Liver (tissue), 9 donors: ENCODE data around the gene B9D2. TPM values are rescaled to one million over a fixed set of nuclear protein-coding genes. Genes with fewer than 3 reads are reported as not detected.

ENCODE experiments used
- DNase-seq: peaks from one replicate; pipeline ENCODE4 v3.0.0-alpha.2; 2017; ENCODE audit warnings: low spot score
- H3K27ac ChIP-seq, 2 donors: one replicate each; pipeline ENCODE4 v1.7.0; 2013; ENCODE audit warnings: inconsistent platforms in 2 of 2, low read length in 2 of 2, control low read depth in 1 of 2, low read depth in 1 of 2, mild to moderate bottlenecking in 1 of 2
- H3K27me3 ChIP-seq, 4 donors: one replicate each; pipeline versions ENCODE4 v1.6.1 to v1.7.0; 2013; ENCODE audit warnings: low read length in 3 of 4, inconsistent platforms in 1 of 4, mild to moderate bottlenecking in 1 of 4, moderate library complexity in 1 of 4; ENCODE audit not compliant: control insufficient read depth in 4 of 4, insufficient read depth in 4 of 4
- H3K36me3 ChIP-seq, 4 donors: one replicate each; pipeline versions ENCODE4 v1.6.1 to v1.7.0; 2013; ENCODE audit warnings: low read length in 3 of 4, mild to moderate bottlenecking in 3 of 4, low read depth in 1 of 4, moderate library complexity in 1 of 4; ENCODE audit not compliant: control insufficient read depth in 4 of 4, insufficient read depth in 3 of 4
- H3K4me1 ChIP-seq, 4 donors: one replicate each; pipeline versions ENCODE4 v1.6.1 to v1.7.0; 2013; ENCODE audit warnings: low read length in 3 of 4, mild to moderate bottlenecking in 3 of 4, moderate library complexity in 1 of 4; ENCODE audit not compliant: control insufficient read depth in 4 of 4, insufficient read depth in 4 of 4
- H3K4me3 ChIP-seq, 3 donors: one replicate each; pipeline versions ENCODE4 v1.6.1 to v1.7.0; 2013; ENCODE audit warnings: low read length in 3 of 3, control low read depth in 1 of 3, low read depth in 1 of 3, mild to moderate bottlenecking in 1 of 3
- H3K9ac ChIP-seq, 2 donors: one replicate each; pipeline ENCODE4 v1.7.0; 2013; ENCODE audit warnings: low read length in 2 of 2, mild to moderate bottlenecking in 2 of 2, moderate library complexity in 2 of 2, control low read depth in 1 of 2, low read depth in 1 of 2
- H3K9me3 ChIP-seq, 4 donors: one replicate each; pipeline versions ENCODE4 v1.6.1 to v1.7.0; 2013; ENCODE audit warnings: low read length in 3 of 4; ENCODE audit not compliant: control insufficient read depth in 4 of 4
- ATF3 ChIP-seq: IDR thresholded peaks from 2 replicates; pipeline ENCODE4 v1.6.1; 2016; ENCODE audit warnings: antibody characterized with exemption
- EGR1 ChIP-seq, 2 donors: IDR thresholded peaks; 2 replicates each; pipeline ENCODE4 v1.6.1; 2016 to 2018; ENCODE audit warnings: antibody characterized with exemption in 2 of 2, low read depth in 2 of 2
- FOXA1 ChIP-seq: IDR thresholded peaks from 2 replicates; pipeline ENCODE4 v1.6.1; 2016; ENCODE audit warnings: antibody characterized with exemption
- HNF4G ChIP-seq: IDR thresholded peaks from 2 replicates; pipeline ENCODE4 v1.6.1; 2016; ENCODE audit warnings: antibody characterized with exemption
- JUND ChIP-seq, 2 donors: IDR thresholded peaks; 2 replicates each; pipeline ENCODE4 v1.6.1; 2016; ENCODE audit warnings: antibody characterized with exemption in 2 of 2
- NR2F2 ChIP-seq: IDR thresholded peaks from 2 replicates; pipeline ENCODE4 v1.6.1; 2016; ENCODE audit warnings: antibody characterized with exemption
- REST ChIP-seq: IDR thresholded peaks from 2 replicates; pipeline ENCODE4 v1.6.1; 2016; ENCODE audit warnings: antibody characterized with exemption, mild to moderate bottlenecking
- RXRA ChIP-seq, 2 donors: IDR thresholded peaks; 2 replicates each; pipeline ENCODE4 v1.6.1; 2017 to 2018; ENCODE audit warnings: antibody characterized with exemption in 2 of 2, mild to moderate bottlenecking in 1 of 2
- SP1 ChIP-seq: IDR thresholded peaks from 2 replicates; pipeline ENCODE4 v1.6.1; 2018; ENCODE audit warnings: antibody characterized with exemption, mild to moderate bottlenecking
- TAF1 ChIP-seq: conservative IDR thresholded peaks from 2 replicates; pipeline ENCODE4 v1.6.1; 2016; ENCODE audit warnings: antibody characterized with exemption, mild to moderate bottlenecking
- YY1 ChIP-seq: IDR thresholded peaks from 2 replicates; pipeline ENCODE4 v1.6.1; 2016; ENCODE audit warnings: antibody characterized with exemption, mild to moderate bottlenecking
- ZBTB33 ChIP-seq: IDR thresholded peaks from 2 replicates; pipeline ENCODE4 v1.6.1; 2016; ENCODE audit warnings: antibody characterized with exemption
- WGBS: extraction: QIAGEN DNeasy Blood & Tissue Kit; methylation state at CpG from one replicate; pipeline ENCODE4 v1.1.7; 2013; 5-methylcytosine and 5-hydroxymethylcytosine counted together
- polyA plus RNA-seq, 2 donors: library from polyadenylated mRNA; stranded (reverse) in 1 of 2; unstranded in 1 of 2; fragments of 200-250 nt in 1 of 2; fragments of >200 nt in 1 of 2; fragmentation: Nextera tagmentation in 1 of 2; extraction: Ambion mirVana in 1 of 2; gene quantifications; one replicate each; pipeline versions ENCODE4 v1.2.1 to v1.2.3, GENCODE V29; 2013 to 2015
- total RNA-seq, 2 donors: library from RNA; depleted of rRNA; stranded (reverse); fragments of >200 nt; gene quantifications; one replicate each; pipeline ENCODE4 v1.2.3, GENCODE V29; 2014
- TF ChIP-seq, protein P1 (sequence below): fragments of 150-350 bp; IDR thresholded peaks from 2 replicates; pipeline ENCODE4 v1.5.1; 2017; ENCODE audit warnings: improper control_type of control experiment, low read depth, low read length; ENCODE audit not compliant: missing input control
- TF ChIP-seq, protein P2 (sequence below): IDR thresholded peaks from 2 replicates; pipeline ENCODE4 v1.6.1; 2016; ENCODE audit warnings: antibody characterized with exemption
- donor health status: healthy.
- donor health status: healthy.
- donor health status: healthy.
- donor health status: healthy.
- donor health status: healthy.

B9D2 gene
- total and polyA plus RNA-seq, 4 donors = 2.4 to 3.7 (median 3.0) TPM

DNA sequence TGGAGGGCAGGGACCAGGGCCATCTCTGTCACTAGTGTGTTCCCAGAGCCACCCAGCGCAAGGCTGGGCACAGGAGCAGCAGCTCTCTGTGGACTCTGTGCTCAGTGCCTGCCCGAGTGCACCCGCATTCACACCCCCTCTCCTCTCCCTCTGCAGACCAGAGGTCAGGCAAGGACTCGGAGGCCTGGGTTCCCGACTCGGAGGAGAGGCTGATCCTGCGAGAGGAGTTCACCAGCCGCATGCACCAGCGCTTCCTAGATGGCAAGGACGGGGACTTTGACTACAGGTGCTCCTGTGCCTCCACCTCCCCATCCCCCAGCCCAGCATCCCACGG lies 43.8 kb downstream of the B9D2 start (continued):
- TF ChIP-seq REST = no peak
- no peak for TF ChIP-seq TAF1
- no peak for TF ChIP-seq EGR1 (IDR thresholded peaks at IDR 0.05; ENCODE audit: low read depth in 2 of 2)

GRCh38 chr19:41319500-41320184 lies 44.3 kb downstream of the B9D2 start:
- Histone ChIP-seq H3K27ac (no peak overlapping the region), H3K9me3 (no peaks in the 10 kb centered on the region), H3K27me3 (no peaks in the 10 kb centered on the region), H3K36me3 (peaks cover 3 to 45% (median 27%) of the 10 kb centered on the region in 4 donors), H3K4me3 (no peak overlapping the region), H3K4me1 (peaks cover 0 to 20% (median 8%) of the 10 kb centered on the region in 4 donors), H3K9ac (no peak overlapping the region)
- DNase-seq = no peak
- WGBS = 91% methylated on average over 20 of the region's 20 CpGs
- TF ChIP-seq ZBTB33 (no peak), RXRA (IDR thresholded peaks at IDR 0.05) (no peak), REST (no peak), EGR1 (IDR thresholded peaks at IDR 0.05; ENCODE audit: low read depth in 2 of 2) (no peak), ATF3 (no peak), NR2F2 (no peak), HNF4G (no peak), FOXA1 (no peak), JUND (IDR thresholded peaks at IDR 0.05) (no peak), TAF1 (no peak), SP1 (no peak), YY1 (no peak)
- TF ChIP-seq, protein P1, sequence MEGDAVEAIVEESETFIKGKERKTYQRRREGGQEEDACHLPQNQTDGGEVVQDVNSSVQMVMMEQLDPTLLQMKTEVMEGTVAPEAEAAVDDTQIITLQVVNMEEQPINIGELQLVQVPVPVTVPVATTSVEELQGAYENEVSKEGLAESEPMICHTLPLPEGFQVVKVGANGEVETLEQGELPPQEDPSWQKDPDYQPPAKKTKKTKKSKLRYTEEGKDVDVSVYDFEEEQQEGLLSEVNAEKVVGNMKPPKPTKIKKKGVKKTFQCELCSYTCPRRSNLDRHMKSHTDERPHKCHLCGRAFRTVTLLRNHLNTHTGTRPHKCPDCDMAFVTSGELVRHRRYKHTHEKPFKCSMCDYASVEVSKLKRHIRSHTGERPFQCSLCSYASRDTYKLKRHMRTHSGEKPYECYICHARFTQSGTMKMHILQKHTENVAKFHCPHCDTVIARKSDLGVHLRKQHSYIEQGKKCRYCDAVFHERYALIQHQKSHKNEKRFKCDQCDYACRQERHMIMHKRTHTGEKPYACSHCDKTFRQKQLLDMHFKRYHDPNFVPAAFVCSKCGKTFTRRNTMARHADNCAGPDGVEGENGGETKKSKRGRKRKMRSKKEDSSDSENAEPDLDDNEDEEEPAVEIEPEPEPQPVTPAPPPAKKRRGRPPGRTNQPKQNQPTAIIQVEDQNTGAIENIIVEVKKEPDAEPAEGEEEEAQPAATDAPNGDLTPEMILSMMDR = no peak
- TF ChIP-seq, protein P2, sequence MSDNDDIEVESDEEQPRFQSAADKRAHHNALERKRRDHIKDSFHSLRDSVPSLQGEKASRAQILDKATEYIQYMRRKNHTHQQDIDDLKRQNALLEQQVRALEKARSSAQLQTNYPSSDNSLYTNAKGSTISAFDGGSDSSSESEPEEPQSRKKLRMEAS = no peak
